DND-41 (cell line): ENCODE results near the gene AGAP1.

Experiments used
- ATAC-seq: fragments of 200-7000 bp; cut with Tn5 transposase; 3 replicates; pipeline ENCODE4 v1.9.1; 2021; ENCODE audit warnings: low read depth; ENCODE audit not compliant: insufficient read depth
- DNase-seq: peaks from one replicate; pipeline ENCODE4 v3.0.0-alpha.2; 2020
- H2AFZ ChIP-seq: 2 replicates; pipeline ENCODE4 v1.6.0; 2012; ENCODE audit warnings: low read depth, low read length
- H3K27ac ChIP-seq: 2 replicates; pipeline ENCODE4 v1.5.1; 2012; ENCODE audit warnings: low read length, inconsistent platforms
- H3K27me3 ChIP-seq: fragments of 200-600 bp; sonication (generic); 2 replicates; pipeline ENCODE4 v1.6.0; 2012; ENCODE audit warnings: low read length, mild to moderate bottlenecking, inconsistent platforms; ENCODE audit not compliant: insufficient read depth, poor library complexity
- H3K36me3 ChIP-seq: 2 replicates; pipeline ENCODE4 v1.5.1; 2012; ENCODE audit warnings: low read length, inconsistent platforms; ENCODE audit not compliant: insufficient read depth
- H3K4me1 ChIP-seq: 2 replicates; pipeline ENCODE4 v1.5.1; 2012; ENCODE audit warnings: mild to moderate bottlenecking, low read length; ENCODE audit not compliant: insufficient read depth
- H3K4me2 ChIP-seq: 2 replicates; pipeline ENCODE4 v1.6.0; 2012; ENCODE audit warnings: mild to moderate bottlenecking, moderate library complexity, low read length, inconsistent platforms; ENCODE audit not compliant: insufficient read depth
- H3K4me3 ChIP-seq, 2 experiments: fragments of 200-600 bp in 1 of 2; shearing (Covaris generic) in 1 of 2; 2 replicates each; pipeline ENCODE4 v1.5.1; 2012 to 2016; ENCODE audit warnings: inconsistent platforms in 2 of 2, low read length in 2 of 2, mild to moderate bottlenecking in 2 of 2, low read depth in 1 of 2, moderate library complexity in 1 of 2
- H3K79me2 ChIP-seq: 2 replicates; pipeline ENCODE4 v1.6.0; 2012; ENCODE audit warnings: low read length, inconsistent platforms; ENCODE audit not compliant: insufficient read depth
- H3K9ac ChIP-seq: 2 replicates; pipeline ENCODE4 v1.6.0; 2012; ENCODE audit warnings: low read depth, mild to moderate bottlenecking, inconsistent platforms, low read length, moderate library complexity
- H3K9me3 ChIP-seq: 2 replicates; pipeline ENCODE4 v1.5.1; 2012; ENCODE audit warnings: low read length, moderate library complexity, mild to moderate bottlenecking, inconsistent platforms; ENCODE audit not compliant: insufficient read depth, severe bottlenecking
- H4K20me1 ChIP-seq: 2 replicates; pipeline ENCODE4 v1.6.0; 2012; ENCODE audit warnings: low read length; ENCODE audit not compliant: insufficient read depth
- CTCF ChIP-seq: IDR thresholded peaks from 2 replicates; pipeline ENCODE4 v1.5.1; 2012; ENCODE audit warnings: borderline replicate concordance, low read length, moderate library complexity, mild to moderate bottlenecking; ENCODE audit not compliant: poor library complexity, severe bottlenecking; ENCODE audit errors: extremely low read depth
- EZH2 ChIP-seq: IDR thresholded peaks from 3 replicates; pipeline ENCODE4 v1.6.1; 2012; ENCODE audit warnings: borderline replicate concordance, low read depth, mild to moderate bottlenecking, moderate library complexity, low read length, inconsistent platforms; ENCODE audit not compliant: severe bottlenecking

Gene AGAP1

GRCh38 chr2:235594041-235594440 is 100.2 kb downstream of the AGAP1 start:
- DNase-seq (no peak), ATAC-seq (peak; percentile 58; the same call in 1 of the 3 replicates)
- no peak for TF ChIP-seq EZH2
- peak; percentile 65 for TF ChIP-seq CTCF
- Histone ChIP-seq H4K20me1 (no peaks in the 10 kb centered on the region), H3K4me3 (no peak overlapping the region), H2AFZ (no peak overlapping the region), H3K27ac (no peak overlapping the region), H3K9ac (no peak overlapping the region), H3K4me1 (no peaks in the 10 kb centered on the region), H3K36me3 (no peaks in the 10 kb centered on the region), H3K27me3 (no peaks in the 10 kb centered on the region), H3K79me2 (no peaks in the 10 kb centered on the region), H3K9me3 (no peaks in the 10 kb centered on the region), H3K4me2 (no peak overlapping the region)

GRCh38 chr2:235594964-235595363 is 101.1 kb downstream of the AGAP1 start:
- no peak overlapping the region for H3K9ac ChIP-seq
- H4K20me1 ChIP-seq: no peaks in the 10 kb centered on the region
- no peak overlapping the region for H3K4me2 ChIP-seq
- H3K79me2 ChIP-seq: no peaks in the 10 kb centered on the region
- no peaks in the 10 kb centered on the region for H3K36me3 ChIP-seq
- no peak for DNase-seq
- no peaks in the 10 kb centered on the region for H3K27me3 ChIP-seq
- H3K9me3 ChIP-seq: no peaks in the 10 kb centered on the region
- H2AFZ ChIP-seq: no peak overlapping the region
- no peaks in the 10 kb centered on the region for H3K4me1 ChIP-seq
- TF ChIP-seq CTCF (no peak), EZH2 (no peak)
- H3K27ac ChIP-seq: no peak overlapping the region
- no peak overlapping the region for H3K4me3 ChIP-seq
- ATAC-seq: no peak

GRCh38 chr2:235595422-235596010 is 101.7 kb downstream of the AGAP1 start:
- no peak overlapping the region for H3K4me2 ChIP-seq
- no peaks in the 10 kb centered on the region for H3K4me1 ChIP-seq
- TF ChIP-seq EZH2: no peak
- TF ChIP-seq CTCF: peak; percentile 87
- no peaks in the 10 kb centered on the region for H4K20me1 ChIP-seq
- H2AFZ ChIP-seq: no peak overlapping the region
- no peaks in the 10 kb centered on the region for H3K79me2 ChIP-seq
- no peak overlapping the region for H3K27ac ChIP-seq
- H3K9ac ChIP-seq: no peak overlapping the region
- no peaks in the 10 kb centered on the region for H3K27me3 ChIP-seq
- DNase-seq (peak; percentile 62), ATAC-seq (peak; percentile 70)
- no peaks in the 10 kb centered on the region for H3K9me3 ChIP-seq
- H3K4me3 ChIP-seq: no peak overlapping the region
- H3K36me3 ChIP-seq: no peaks in the 10 kb centered on the region

GRCh38 chr2:235596272-235596671 is 102.4 kb downstream of the AGAP1 start:
- ATAC-seq: no peak
- Histone ChIP-seq H3K27ac (no peak overlapping the region), H2AFZ (no peak overlapping the region), H3K36me3 (no peaks in the 10 kb centered on the region), H3K9ac (no peak overlapping the region), H3K4me1 (no peaks in the 10 kb centered on the region), H3K9me3 (no peaks in the 10 kb centered on the region), H3K4me3 (no peak overlapping the region), H3K79me2 (no peaks in the 10 kb centered on the region), H3K4me2 (no peak overlapping the region), H4K20me1 (no peaks in the 10 kb centered on the region), H3K27me3 (peaks cover 2% of the 10 kb centered on the region)
- TF ChIP-seq EZH2: no peak
- TF ChIP-seq CTCF: no peak
- DNase-seq: no peak
